GOT3 (cell line): Measurements from ENCODE around the gene PITHD1.
"Not testable (repeated sequence)": the region's sequence is repeated elsewhere in the genome, so short reads cannot be mapped to it uniquely, and the experiment has no call there.

ENCODE experiments used
- DNase-seq: peaks from one replicate; lab custom pipeline; 2025; ENCODE audit warnings: mixed read lengths; lab: John Stamatoyannopoulos, UW

The PITHD1 gene

GRCh38 chr1:23777979-23778814, at the start of gene PITHD1:
PITHD1 (plus strand) TSS chr1:23778418; CDS start chr1:23778516, 98 bp downstream.
- DNase-seq: peak; percentile 40

DNA sequence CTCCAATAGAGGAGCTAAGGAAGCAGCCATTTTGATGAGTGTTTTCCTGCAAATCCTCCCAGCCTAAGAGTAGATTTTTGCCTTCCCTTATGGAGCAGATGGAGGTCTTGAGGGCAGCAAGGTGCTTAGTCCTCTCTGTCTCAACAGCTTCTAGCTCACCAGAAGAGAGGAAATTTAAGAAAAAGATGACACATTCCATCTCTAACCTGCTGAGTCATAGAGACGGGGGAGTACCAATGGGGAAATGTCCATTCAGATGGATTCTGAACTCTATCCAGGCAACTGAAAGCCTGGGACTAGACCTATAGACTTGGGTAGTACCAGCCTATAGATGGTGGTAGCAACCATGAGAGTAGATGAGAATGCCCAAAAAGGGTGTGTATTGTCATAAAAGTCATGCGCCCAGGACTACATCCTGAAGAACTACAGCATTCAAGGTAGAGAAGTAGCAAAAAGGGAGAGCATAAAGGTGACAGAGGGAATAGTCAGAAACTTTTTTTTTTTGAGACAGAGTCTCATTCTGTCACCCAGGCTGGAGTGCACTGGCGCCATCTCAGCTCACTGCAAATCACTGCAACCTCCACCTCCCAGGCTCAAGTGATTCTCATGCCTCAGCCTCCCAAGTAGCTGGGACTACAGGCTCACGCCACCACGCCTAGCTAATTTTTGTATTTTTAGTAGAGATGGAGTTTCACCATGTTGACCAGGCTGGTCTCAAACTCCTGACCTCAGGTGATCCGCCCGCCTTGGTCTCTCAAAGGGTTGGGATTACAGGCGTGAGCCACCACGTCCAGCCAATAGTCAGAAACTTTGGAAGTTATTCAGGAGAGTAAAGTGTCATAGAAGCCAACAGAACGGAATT, 45.6 kb upstream of the PITHD1 start:
- DNase-seq: no peak

DNA sequence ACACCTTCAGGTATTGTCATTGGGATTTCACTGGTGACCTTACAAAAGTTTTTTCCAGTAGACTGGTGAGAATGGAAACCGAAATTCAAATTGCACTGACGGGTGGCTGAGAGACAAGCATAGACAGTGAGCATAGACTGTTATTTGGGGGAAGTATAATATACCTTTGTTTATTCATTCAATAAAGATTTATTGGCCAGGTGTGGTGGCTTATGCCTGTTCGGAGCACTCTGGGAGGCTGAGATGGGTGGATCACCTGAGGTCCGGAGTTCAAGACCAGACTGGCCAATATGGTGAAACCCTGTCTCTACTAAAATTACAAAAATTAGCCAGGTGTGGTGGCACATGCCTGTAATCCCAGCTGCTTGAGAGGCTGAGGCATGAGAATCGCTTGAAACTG, 44.9 kb upstream of the PITHD1 start:
- DNase-seq: not testable (repeated sequence)

DNA sequence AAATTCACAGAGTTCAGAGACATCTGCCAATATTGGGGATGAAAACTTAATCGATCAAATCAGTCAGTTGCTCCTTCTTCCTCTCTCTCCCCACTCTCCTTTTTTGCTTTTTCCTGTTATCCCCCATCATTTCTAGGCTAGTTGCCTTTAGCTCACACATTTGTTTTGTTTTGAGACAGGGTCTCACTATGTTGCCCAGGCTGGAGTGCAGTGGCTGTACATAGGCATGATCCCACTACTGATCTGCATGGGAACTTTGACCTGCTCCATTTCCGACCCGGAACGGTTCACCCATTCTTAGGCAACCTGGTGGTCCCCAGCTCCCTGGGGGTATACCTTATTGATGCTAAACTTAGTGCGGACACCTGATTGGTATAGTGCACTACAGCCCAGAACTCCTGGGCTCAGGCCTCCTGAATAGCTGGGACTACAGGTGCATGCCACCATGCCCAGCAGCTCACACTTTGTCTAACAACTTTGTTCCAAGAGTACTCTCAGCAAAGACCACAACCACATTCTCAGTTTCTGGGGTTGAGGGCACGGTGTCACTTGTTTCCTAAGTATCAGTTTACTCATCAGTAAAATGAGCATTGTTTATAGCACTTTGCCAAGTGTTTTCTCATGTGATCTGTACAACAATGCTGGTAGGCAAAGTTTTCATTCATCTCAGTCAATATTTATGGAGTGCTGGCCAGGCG, 41.6 kb upstream of the PITHD1 start:
- DNase-seq: no peak

DNA sequence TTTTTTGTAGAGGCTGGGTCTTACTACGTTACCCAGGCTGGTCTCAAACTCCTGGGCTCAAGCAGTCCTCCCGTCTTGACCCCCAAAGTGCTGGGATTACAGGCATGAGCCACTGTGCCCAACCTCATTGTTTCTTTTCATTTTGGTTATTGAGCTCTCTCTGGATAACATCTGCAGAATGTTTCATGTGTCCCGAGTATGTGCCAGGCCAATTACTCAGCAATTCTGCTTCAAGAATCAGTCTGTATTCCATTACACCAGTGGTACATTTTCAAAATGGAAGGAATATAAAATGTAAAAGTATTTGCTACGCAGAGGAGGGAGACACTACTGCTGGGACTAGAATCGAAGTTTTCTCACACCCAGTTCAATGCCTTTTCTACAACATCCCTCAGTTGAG, 36.6 kb upstream of the PITHD1 start:
- no peak for DNase-seq

DNA sequence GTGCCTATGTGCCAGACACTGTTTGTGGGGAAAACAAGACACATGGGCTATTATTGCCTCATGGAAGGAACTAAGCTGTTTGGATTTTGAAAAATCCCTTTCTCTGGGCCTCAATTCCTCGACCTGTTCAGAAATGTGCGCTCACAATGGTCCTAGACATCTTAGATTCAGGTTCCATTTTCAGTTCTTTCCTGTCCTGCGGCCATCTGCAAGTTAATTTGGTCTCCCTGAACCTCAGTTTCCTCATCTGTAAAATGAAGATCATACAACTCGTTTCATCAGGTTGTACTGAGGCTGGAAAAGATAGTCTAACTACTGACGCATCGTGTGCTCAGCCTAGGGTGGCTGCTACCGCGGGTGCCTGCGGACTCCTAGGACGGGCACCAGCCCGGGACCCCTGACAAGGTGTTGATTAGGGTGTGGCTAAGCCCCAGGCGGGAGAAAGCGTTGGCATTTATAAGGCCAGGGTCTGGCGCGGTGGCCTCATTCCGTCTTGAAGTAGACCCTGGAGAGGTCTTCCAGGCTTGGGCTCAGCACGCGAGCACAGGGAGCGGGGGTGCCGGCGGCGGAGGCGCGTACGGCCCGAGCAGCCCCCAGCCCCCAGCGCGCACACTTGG, 35.4 kb upstream of the PITHD1 start:
- no peak for DNase-seq

DNA sequence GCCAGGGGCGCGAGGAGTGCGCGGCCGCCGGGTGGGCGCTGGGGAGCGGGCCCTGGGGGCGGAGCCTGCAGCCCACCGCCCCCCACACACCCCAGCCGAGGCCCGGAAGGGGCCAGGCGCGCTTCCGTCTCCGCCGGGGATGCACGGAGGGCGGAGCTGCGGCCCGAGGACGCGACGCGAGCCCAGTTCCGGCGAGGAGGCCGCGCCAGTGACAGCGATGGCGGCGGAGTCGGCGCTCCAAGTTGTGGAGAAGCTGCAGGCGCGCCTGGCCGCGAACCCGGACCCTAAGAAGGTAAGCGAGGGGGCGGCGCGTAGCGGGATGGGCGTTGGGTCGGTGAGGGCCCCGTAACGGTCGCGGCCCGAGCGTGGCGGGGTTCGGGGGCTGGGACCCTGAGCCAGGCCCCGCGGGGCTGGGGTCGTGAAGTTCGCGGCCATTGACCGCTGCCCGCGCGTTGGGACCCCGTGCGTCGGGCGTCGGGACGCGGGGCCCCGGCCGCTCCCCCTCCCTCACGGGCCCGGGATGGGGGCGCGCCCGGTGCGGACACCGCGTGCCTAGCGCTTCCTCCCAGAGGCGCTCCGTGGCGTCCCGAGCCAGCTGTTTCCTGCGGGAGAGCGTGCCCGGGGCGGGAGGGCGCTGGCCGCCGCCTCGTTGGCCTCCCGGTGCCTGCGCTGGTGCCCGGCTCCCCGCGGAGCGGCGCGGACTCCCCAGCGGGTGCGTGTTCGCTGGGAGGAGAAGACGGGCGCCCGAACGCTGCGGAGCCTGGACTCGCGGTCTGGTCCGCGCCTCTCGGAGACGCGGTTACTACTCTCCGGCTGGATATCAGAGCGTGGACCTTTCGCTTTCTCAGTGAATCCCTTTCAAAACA, 34.7 kb upstream of the PITHD1 start, which contains the start of gene ELOA:
Gene ELOA, plus strand, starts transcription at position 185 of the 866 bp plus-strand sequence. Its CDS starts 33 bp downstream, at position 218.
- DNase-seq: no peak

DNA sequence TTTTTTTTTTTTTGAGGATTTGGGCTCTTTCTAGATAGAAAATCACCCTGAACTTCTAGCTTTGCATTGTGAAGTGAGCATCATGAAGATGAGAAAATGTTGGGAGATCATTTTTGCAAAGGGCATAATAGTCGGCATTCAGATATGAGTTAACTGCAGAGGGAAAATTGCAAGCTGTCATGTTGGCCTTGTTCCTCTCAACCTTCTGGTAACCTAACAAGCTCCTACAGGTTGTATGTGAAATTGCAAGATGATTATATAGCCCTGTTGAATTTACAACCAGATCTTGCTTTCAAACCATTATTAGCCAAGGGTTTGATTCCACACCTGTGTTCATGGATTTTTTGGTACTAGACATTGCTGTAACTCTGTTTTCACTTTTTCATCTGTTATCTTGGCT, 32.7 kb upstream of the PITHD1 start:
- DNase-seq: no peak

GRCh38 chr1:23748016-23748415, 30.2 kb upstream of the PITHD1 start:
- no peak for DNase-seq

DNA sequence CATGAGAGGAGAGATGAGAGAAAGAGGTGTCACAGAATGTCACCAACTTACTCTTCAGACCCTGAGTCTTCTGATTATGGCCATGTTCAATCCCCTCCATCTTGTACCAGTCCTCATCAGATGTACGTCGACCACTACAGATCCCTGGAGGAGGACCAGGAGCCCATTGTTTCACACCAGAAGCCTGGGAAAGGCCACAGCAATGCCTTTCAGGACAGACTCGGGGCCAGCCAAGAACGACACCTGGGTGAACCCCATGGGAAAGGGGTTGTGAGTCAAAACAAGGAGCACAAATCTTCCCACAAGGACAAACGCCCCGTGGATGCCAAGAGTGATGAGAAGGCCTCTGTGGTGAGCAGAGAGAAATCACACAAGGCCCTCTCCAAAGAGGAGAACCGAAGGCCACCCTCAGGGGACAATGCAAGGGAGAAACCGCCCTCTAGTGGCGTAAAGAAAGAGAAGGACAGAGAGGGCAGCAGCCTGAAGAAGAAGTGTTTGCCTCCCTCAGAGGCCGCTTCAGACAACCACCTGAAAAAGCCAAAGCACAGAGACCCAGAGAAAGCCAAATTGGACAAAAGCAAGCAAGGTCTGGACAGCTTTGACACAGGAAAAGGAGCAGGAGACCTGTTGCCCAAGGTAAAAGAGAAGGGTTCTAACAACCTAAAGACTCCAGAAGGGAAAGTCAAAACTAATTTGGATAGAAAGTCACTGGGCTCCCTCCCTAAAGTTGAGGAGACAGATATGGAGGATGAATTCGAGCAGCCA, 27.0 kb upstream of the PITHD1 start:
- no peak for DNase-seq

- no peak for DNase-seq
Measured at GRCh38 chr1:23751815-23752200, 26.4 kb upstream of the PITHD1 start.

GRCh38 chr1:23752909-23753308, 25.3 kb upstream of the PITHD1 start:
- no peak for DNase-seq

GRCh38 chr1:23756676-23757075, 21.5 kb upstream of the PITHD1 start:
- DNase-seq: no peak

DNA sequence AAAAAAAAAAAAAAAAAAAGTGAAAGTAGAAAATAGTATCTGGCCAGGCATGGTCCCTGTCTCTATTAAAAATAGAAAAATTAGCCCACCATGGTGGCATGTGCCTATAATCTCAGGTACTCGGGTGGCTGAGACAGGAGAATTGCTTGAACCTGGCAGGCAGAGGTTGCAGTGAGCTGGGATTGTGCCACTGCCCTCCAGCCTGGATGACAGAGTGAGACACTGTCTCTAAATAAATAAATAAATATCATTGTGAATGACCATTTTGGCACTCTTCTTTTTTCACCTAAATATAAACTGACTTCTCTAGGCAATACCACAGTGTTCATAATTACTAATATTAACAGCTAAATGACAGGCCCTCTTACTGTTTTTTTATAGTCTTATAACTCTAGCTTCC, 20.4 kb upstream of the PITHD1 start:
- DNase-seq: no peak

- no peak for DNase-seq
Measured at GRCh38 chr1:23759277-23759676, 18.9 kb upstream of the PITHD1 start.

- DNase-seq: no peak
Measured at GRCh38 chr1:23763041-23763577, 15.1 kb upstream of the PITHD1 start.

DNA sequence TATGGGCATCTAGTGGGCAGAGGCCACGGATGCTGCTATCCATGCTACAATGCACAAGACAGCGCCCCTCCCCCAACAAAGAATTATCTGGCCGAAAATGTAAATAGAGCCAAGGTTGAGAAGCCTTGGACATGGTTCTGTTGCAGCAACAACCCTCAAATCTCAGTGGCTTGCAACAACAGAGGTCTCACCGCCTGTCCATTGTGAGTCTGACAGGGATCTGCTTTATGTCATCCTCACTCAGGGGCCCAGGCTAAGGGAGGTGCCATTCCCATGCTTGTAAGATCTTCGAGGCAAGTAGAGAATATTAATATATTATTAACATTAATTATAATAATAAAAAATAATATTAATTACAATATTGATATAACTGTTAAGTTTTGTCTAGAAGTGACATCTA, 9.5 kb upstream of the PITHD1 start:
- no peak for DNase-seq

GRCh38 chr1:23772049-23772853, 6.0 kb upstream of the PITHD1 start:
- DNase-seq: peak; percentile 49

DNA sequence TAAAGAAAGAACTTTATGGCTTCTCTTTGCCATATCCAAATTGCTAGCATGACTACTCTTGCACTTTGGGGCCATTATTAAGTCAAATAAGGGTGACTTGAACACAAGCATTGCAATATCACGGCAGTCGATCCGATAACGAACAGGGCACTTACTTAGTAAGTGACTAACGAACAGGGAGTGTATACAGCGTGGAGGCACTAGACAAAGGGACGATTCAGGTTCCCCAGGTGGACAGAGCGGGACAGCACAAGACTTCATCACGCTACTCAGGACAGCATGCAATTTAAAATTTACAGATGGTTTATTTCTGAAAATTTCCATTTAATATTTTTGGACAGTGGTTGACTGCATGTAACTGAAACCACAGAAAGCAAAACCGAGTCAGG, 5.4 kb upstream of the PITHD1 start:
- DNase-seq: no peak
